Measurements from ENCODE around the gene OR51L1.
"Not testable (repeated sequence)": the region's sequence is repeated elsewhere in the genome, so short reads cannot be mapped to it uniquely, and the experiment has no call there.

Gene OR51L1

GRCh38 chr11:4994551-4994950, at the start of gene OR51L1:
Gene OR51L1 (plus strand): TSS chr11:4994851. CDS start chr11:4998983, 4,132 bp downstream.
- no peak for DNase-seq (ENCODE audit: low read depth in 2 of 2)

GRCh38 chr11:4947505-4947904, 47.1 kb upstream of the OR51L1 start, which contains the start of gene OR51A4:
Gene OR51A4 (minus strand): TSS chr11:4947605. CDS start chr11:4947100, 505 bp downstream.
- no peak for DNase-seq (ENCODE audit: low read depth in 2 of 2)

GRCh38 chr11:4955613-4956012, 39.0 kb upstream of the OR51L1 start, which contains the start of gene OR51A2:
Gene OR51A2 (minus strand): TSS chr11:4955713. CDS start chr11:4955713, 0 bp downstream.
- DNase-seq (ENCODE audit: low read depth in 2 of 2): not testable (repeated sequence)

- DNase-seq (ENCODE audit: low read depth in 2 of 2): no peak
These were observed 37.3 kb upstream of the OR51L1 start for GRCh38 chr11:4957396-4957795.

GRCh38 chr11:4960877-4961276, 33.8 kb upstream of the OR51L1 start:
- DNase-seq (ENCODE audit: low read depth in 2 of 2): no peak

- no peak for DNase-seq (ENCODE audit: low read depth in 2 of 2)
These were observed 31.8 kb upstream of the OR51L1 start for GRCh38 chr11:4962816-4963215.

- no peak for DNase-seq (ENCODE audit: low read depth in 2 of 2)
These were observed 19.2 kb upstream of the OR51L1 start for GRCh38 chr11:4975436-4975835.

- no peak for DNase-seq (ENCODE audit: low read depth in 2 of 2)
These were observed 15.6 kb upstream of the OR51L1 start for GRCh38 chr11:4979036-4979435.

- no peak for DNase-seq (ENCODE audit: low read depth in 2 of 2)
These were observed 12.0 kb upstream of the OR51L1 start for GRCh38 chr11:4982678-4983077.

- no peak for DNase-seq (ENCODE audit: low read depth in 2 of 2)
These were observed 10.8 kb upstream of the OR51L1 start for GRCh38 chr11:4983841-4984240.

GRCh38 chr11:4991060-4991459, 3.6 kb upstream of the OR51L1 start:
- no peak for DNase-seq (ENCODE audit: low read depth in 2 of 2)

GRCh38 chr11:5004424-5005274, 10.0 kb downstream of the OR51L1 start:
- peak in 1 of 2 donors; percentile 10 for DNase-seq (ENCODE audit: low read depth in 2 of 2)

GRCh38 chr11:5007561-5007960, 12.9 kb downstream of the OR51L1 start:
- DNase-seq (ENCODE audit: low read depth in 2 of 2): no peak

GRCh38 chr11:5011254-5011653, 16.6 kb downstream of the OR51L1 start:
- no peak for DNase-seq (ENCODE audit: low read depth in 2 of 2)

GRCh38 chr11:5013012-5013411, 18.4 kb downstream of the OR51L1 start:
- no peak for DNase-seq (ENCODE audit: low read depth in 2 of 2)

- no peak for DNase-seq (ENCODE audit: low read depth in 2 of 2)
These were observed 27.3 kb downstream of the OR51L1 start for GRCh38 chr11:5021996-5022395.

- no peak for DNase-seq (ENCODE audit: low read depth in 2 of 2)
These were observed 42.0 kb downstream of the OR51L1 start for GRCh38 chr11:5036669-5037068.

- DNase-seq (ENCODE audit: low read depth in 2 of 2): no peak
These were observed 43.3 kb downstream of the OR51L1 start for GRCh38 chr11:5037926-5038325.

- no peak for DNase-seq (ENCODE audit: low read depth in 2 of 2)
These were observed 43.7 kb downstream of the OR51L1 start for GRCh38 chr11:5038341-5038740.

- DNase-seq (ENCODE audit: low read depth in 2 of 2): no peak
These were observed 46.2 kb downstream of the OR51L1 start for GRCh38 chr11:5040876-5041275.

- DNase-seq (ENCODE audit: low read depth in 2 of 2): no peak
These were observed 47.4 kb downstream of the OR51L1 start for GRCh38 chr11:5042091-5042490.

GRCh38 chr11:5043380-5043779, 48.7 kb downstream of the OR51L1 start:
- no peak for DNase-seq (ENCODE audit: low read depth in 2 of 2)

GRCh38 chr11:5046226-5046625, 51.6 kb downstream of the OR51L1 start, which contains the start of gene OR52J3:
Gene OR52J3 (plus strand): TSS chr11:5046526. CDS start chr11:5046526, 0 bp downstream.
- no peak for DNase-seq (ENCODE audit: low read depth in 2 of 2)

Measured in stimulated activated CD4-positive, alpha-beta T cell treated with anti-CD3 and anti-CD28 coated beads, Interleukin-15, amount 100 ng/mL, for 48 hours (primary cell).